Lung (tissue), 12 donors: ENCODE data around the gene SLC12A1. TPM values are rescaled to one million over a fixed set of nuclear protein-coding genes. Genes with fewer than 3 reads are reported as not detected.

Experiments used
- ATAC-seq: fragments of 200-7000 bp; cut with Tn5 transposase; one replicate; pipeline ENCODE4 v1.9.1; 2020; ENCODE audit warnings: moderate number of reproducible peaks; ENCODE audit not compliant: insufficient read depth, low FRiP score
- DNase-seq, 3 donors: peaks; one replicate each; pipeline ENCODE4 v3.0.0-alpha.2; 2013 to 2017
- H3K27ac ChIP-seq, 2 donors: one replicate each; pipeline ENCODE4 v1.5.1; 2013; ENCODE audit warnings: mild to moderate bottlenecking in 2 of 2, moderate library complexity in 2 of 2, control low read depth in 1 of 2, inconsistent platforms in 1 of 2, low read depth in 1 of 2, low read length in 1 of 2
- H3K27me3 ChIP-seq, 3 donors: one replicate each; pipeline ENCODE4 v1.5.1; 2013; ENCODE audit warnings: low read length in 2 of 3; ENCODE audit not compliant: control insufficient read depth in 3 of 3, insufficient read depth in 3 of 3
- H3K36me3 ChIP-seq, 4 donors: one replicate each; pipeline ENCODE4 v1.5.1; 2013; ENCODE audit warnings: low read length in 4 of 4, mild to moderate bottlenecking in 1 of 4, moderate library complexity in 1 of 4; ENCODE audit not compliant: control insufficient read depth in 4 of 4, insufficient read depth in 4 of 4
- H3K4me1 ChIP-seq, 5 donors: one replicate each; pipeline ENCODE4 v1.5.1; 2013; ENCODE audit warnings: low read length in 5 of 5, mild to moderate bottlenecking in 2 of 5, moderate library complexity in 1 of 5; ENCODE audit not compliant: control insufficient read depth in 5 of 5, insufficient read depth in 5 of 5
- H3K4me3 ChIP-seq: one replicate; pipeline ENCODE4 v1.5.1; 2013; ENCODE audit warnings: mild to moderate bottlenecking, control low read depth, moderate library complexity
- H3K9ac ChIP-seq, 2 donors: one replicate each; pipeline ENCODE4 v1.5.1; 2013; ENCODE audit warnings: low read length in 2 of 2, control low read depth in 1 of 2; ENCODE audit not compliant: insufficient read depth in 1 of 2
- H3K9me3 ChIP-seq, 4 donors: one replicate each; pipeline ENCODE4 v1.5.1; 2013; ENCODE audit warnings: low read length in 3 of 4, mild to moderate bottlenecking in 1 of 4, moderate library complexity in 1 of 4; ENCODE audit not compliant: control insufficient read depth in 4 of 4, insufficient read depth in 3 of 4
- CTCF ChIP-seq: IDR thresholded peaks from 2 replicates; pipeline ENCODE4 v1.5.1; 2012; ENCODE audit warnings: mild to moderate bottlenecking; ENCODE audit errors: control extremely low read depth, extremely low read depth
- WGBS, 2 donors: extraction: QIAGEN DNeasy Blood & Tissue Kit; methylation state at CpG; one replicate each; pipeline ENCODE4 v1.1.7; 2013; 5-methylcytosine and 5-hydroxymethylcytosine counted together
- polyA plus RNA-seq, 2 donors: library from polyadenylated mRNA; stranded (reverse); fragments of 200-250 nt; gene quantifications; one replicate each; pipeline ENCODE4 v1.2.1, GENCODE V29; 2013
- total RNA-seq, 2 donors: library from RNA; depleted of rRNA in 1 of 2; stranded (reverse); fragments of >200 nt in 1 of 2; gene quantifications; one replicate each; pipeline ENCODE4 v1.2.1, GENCODE V29; 2014 to 2021
- donor health status: control.
- donor health status: control.
- donor health status: Bipolar disorder and iron deficiency.
- donor health status: healthy.
- donor health status: DM: yes; HTN: yes; CAD: no.

Gene SLC12A1
- total and polyA plus RNA-seq, 4 donors = 0.03 TPM; not detected in 3

DNA sequence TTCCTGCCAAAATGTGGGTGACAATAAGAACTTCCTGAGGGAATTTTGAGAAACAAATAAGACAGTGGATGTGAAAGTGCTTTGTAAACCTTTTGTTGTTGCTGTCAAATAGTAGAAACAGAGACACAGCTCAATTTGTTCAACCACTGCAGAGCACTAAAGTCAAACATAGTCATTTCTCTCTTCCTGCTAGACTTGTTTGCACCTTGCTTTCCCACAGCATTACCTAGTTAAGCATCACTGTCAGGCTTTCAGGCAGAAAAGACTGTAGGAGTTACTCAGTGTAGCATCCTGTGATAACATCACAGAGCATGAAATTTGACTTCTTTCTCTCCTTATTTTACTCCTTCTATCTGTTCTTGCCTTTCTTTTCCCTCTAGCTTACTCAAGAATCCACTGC lies 27.1 kb downstream of the SLC12A1 start:
- no peaks in the 10 kb centered on the region for H3K4me1 ChIP-seq
- peaks cover 0 to 3% (median 0%) of the 10 kb centered on the region in 4 donors for H3K9me3 ChIP-seq
- H3K27ac ChIP-seq = no peak overlapping the region
- no peak for DNase-seq
- no peak overlapping the region for H3K4me3 ChIP-seq
- no peak for ATAC-seq
- H3K36me3 ChIP-seq = no peaks in the 10 kb centered on the region
- no peak for TF ChIP-seq CTCF
- H3K9ac ChIP-seq = no peak overlapping the region
- H3K27me3 ChIP-seq = no peaks in the 10 kb centered on the region

- no peaks in the 10 kb centered on the region for H3K27me3 ChIP-seq
- H3K9me3 ChIP-seq = peaks cover 0 to 2% (median 0%) of the 10 kb centered on the region in 4 donors
- no peak overlapping the region for H3K4me3 ChIP-seq
- no peak overlapping the region for H3K9ac ChIP-seq
- no peak for TF ChIP-seq CTCF
- H3K36me3 ChIP-seq = no peaks in the 10 kb centered on the region
- ATAC-seq (no peak), DNase-seq (no peak)
- H3K27ac ChIP-seq = no peak overlapping the region
- H3K4me1 ChIP-seq = no peaks in the 10 kb centered on the region
- 98% methylated on average over 4 of the region's 4 CpGs for WGBS, 2 donors
Measured at GRCh38 chr15:48239334-48239733, 33.2 kb downstream of the SLC12A1 start.

DNA sequence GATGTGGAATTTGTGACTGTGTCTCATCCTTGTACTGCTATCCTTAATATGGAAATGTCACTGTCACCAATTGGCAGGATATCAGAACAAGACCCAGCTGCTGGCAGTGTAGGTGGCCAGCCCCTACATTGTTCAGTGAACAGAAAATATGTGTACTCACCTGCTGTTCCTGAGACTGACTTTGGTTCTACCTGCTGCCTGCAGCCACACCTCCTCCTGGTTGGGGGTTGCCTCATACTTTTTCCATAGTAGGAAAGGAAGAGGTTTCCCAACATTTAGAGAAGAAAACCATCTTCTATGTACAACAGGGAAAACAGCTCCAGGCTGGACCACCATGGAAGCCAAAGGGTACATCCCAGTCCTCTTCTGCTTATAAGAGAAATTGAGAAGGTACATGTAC lies 35.9 kb downstream of the SLC12A1 start:
- DNase-seq (no peak), ATAC-seq (no peak)
- no peaks in the 10 kb centered on the region for H3K36me3 ChIP-seq
- H3K27ac ChIP-seq = no peak overlapping the region
- no peak overlapping the region for H3K9ac ChIP-seq
- no peak overlapping the region for H3K4me3 ChIP-seq
- TF ChIP-seq CTCF = no peak
- H3K9me3 ChIP-seq = no peaks in the 10 kb centered on the region
- H3K27me3 ChIP-seq = no peaks in the 10 kb centered on the region
- no peaks in the 10 kb centered on the region for H3K4me1 ChIP-seq

GRCh38 chr15:48242535-48242934 lies 36.4 kb downstream of the SLC12A1 start:
- Histone ChIP-seq H3K4me3 (no peak overlapping the region), H3K27me3 (no peaks in the 10 kb centered on the region), H3K27ac (no peak overlapping the region), H3K4me1 (no peaks in the 10 kb centered on the region), H3K36me3 (no peaks in the 10 kb centered on the region), H3K9me3 (no peaks in the 10 kb centered on the region), H3K9ac (no peak overlapping the region)
- no peak for ATAC-seq
- no peak for DNase-seq
- 94 to 95% methylated on average over 4 of the region's 4 CpGs for WGBS, 2 donors
- TF ChIP-seq CTCF = no peak
